PFSK-1 (cell line): ENCODE results near the gene SLC9A8.

Experiments
- FOXP2 ChIP-seq: optimal IDR thresholded peaks from 2 replicates; pipeline ENCODE3; 2011; ENCODE audit warnings: borderline replicate concordance, control low read depth, inconsistent platforms; ENCODE audit not compliant: insufficient read depth; ENCODE audit errors: extremely low read length, extremely low read depth
- POLR2AphosphoS5 ChIP-seq: IDR thresholded peaks from 2 replicates; pipeline ENCODE4 v1.6.1; 2012; ENCODE audit warnings: low read depth, mild to moderate bottlenecking, control low read depth, low read length, moderate library complexity
- REST ChIP-seq, 2 experiments: IDR thresholded peaks; 2 replicates each; pipeline versions ENCODE4 v1.6.1 to v1.8.0; 2011 to 2012; ENCODE audit warnings: low read depth in 2 of 2, low read length in 2 of 2, control low read depth in 1 of 2, inconsistent platforms in 1 of 2, mild to moderate bottlenecking in 1 of 2, moderate library complexity in 1 of 2; ENCODE audit not compliant: insufficient read depth in 1 of 2
- SIN3A ChIP-seq: IDR thresholded peaks from 2 replicates; pipeline ENCODE4 v1.6.1; 2012; ENCODE audit warnings: mild to moderate bottlenecking, low read length, moderate library complexity, borderline replicate concordance; ENCODE audit not compliant: insufficient read depth
- TAF1 ChIP-seq: IDR thresholded peaks from 2 replicates; pipeline ENCODE4 v1.6.1; 2012; ENCODE audit warnings: low read length, control low read depth, borderline replicate concordance; ENCODE audit not compliant: insufficient read depth

The SLC9A8 gene

GRCh38 chr20:49781676-49782075, 31.0 kb upstream of the SLC9A8 start:
- TF ChIP-seq POLR2AphosphoS5 (no peak), TAF1 (no peak), SIN3A (no peak), FOXP2 (no peak), REST (IDR thresholded peaks at IDR 0.05; ENCODE audit: insufficient read depth in 1 of 2, low read depth in 2 of 2, low read length in 2 of 2) (no peak)

GRCh38 chr20:49784291-49784690, 28.3 kb upstream of the SLC9A8 start:
- TF ChIP-seq REST (IDR thresholded peaks at IDR 0.05; ENCODE audit: insufficient read depth in 1 of 2, low read depth in 2 of 2, low read length in 2 of 2) (no peak), TAF1 (no peak), SIN3A (no peak), POLR2AphosphoS5 (no peak), FOXP2 (no peak)

GRCh38 chr20:49785149-49785851, 27.3 kb upstream of the SLC9A8 start:
- TF ChIP-seq POLR2AphosphoS5 (no peak), TAF1 (no peak), FOXP2 (no peak), SIN3A (no peak), REST (IDR thresholded peaks at IDR 0.05; ENCODE audit: insufficient read depth in 1 of 2, low read depth in 2 of 2, low read length in 2 of 2) (no peak)

- TF ChIP-seq FOXP2 (no peak), SIN3A (no peak), POLR2AphosphoS5 (no peak), REST (IDR thresholded peaks at IDR 0.05; ENCODE audit: insufficient read depth in 1 of 2, low read depth in 2 of 2, low read length in 2 of 2) (no peak), TAF1 (no peak)
Observed at GRCh38 chr20:49785852-49786175, 26.8 kb upstream of the SLC9A8 start.

GRCh38 chr20:49786196-49786595, 26.4 kb upstream of the SLC9A8 start:
- TF ChIP-seq TAF1 (no peak), FOXP2 (no peak), REST (IDR thresholded peaks at IDR 0.05; ENCODE audit: insufficient read depth in 1 of 2, low read depth in 2 of 2, low read length in 2 of 2) (no peak), SIN3A (no peak), POLR2AphosphoS5 (no peak)
